ENCODE measurements around the gene EFNA2. TPM values are rescaled to one million over a fixed set of nuclear protein-coding genes. Genes with fewer than 3 reads are reported as not detected.
"Not testable (repeated sequence)": the region's sequence is repeated elsewhere in the genome, so short reads cannot be mapped to it uniquely, and the experiment has no call there.

EFNA2 gene
- total RNA-seq, 1 donor from 2014 or later = 17.6 TPM

DNA sequence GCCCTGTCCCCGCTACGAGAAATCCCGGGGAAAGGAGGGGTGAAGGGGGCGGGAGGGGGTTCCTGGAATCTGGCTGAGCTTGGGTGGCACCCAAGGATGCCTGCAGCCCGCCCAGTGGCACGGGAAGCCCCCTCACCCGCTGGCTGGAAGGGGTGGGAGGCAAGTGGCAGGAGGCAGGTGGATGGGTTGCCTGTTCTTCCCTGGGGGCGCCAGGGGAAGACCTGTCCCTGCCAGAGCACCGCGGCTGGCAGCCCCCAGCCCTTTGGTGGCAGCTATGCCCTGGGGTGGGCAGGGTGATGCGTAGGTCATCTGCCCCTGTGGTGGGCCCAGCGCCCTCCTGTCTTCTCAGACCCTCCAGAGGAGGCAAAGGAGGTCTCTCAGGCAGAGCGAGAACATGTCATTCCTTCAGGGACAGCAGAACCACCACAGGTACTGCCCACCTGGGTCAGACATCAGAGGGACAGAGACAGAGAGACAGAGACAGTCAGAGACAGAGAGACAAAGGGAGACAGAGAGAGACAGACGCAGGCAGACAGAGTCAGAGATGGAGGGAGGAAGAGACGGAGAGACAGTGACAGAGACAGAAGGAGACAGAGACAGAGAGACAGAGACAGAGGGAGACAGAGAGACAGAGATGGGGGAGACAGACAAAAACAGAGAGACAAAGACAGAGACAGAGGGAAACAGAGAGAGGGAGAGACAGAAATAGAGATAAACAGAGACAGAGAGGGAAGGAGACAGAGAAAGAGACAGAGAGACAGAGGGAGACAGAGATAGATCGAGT lies 36.7 kb downstream of the EFNA2 start:
- no peak for DNase-seq (ENCODE audit: extremely low spot score, unreplicated experiment)
- H3K4me1 Mint-ChIP-seq (ENCODE audit: unreplicated experiment) = peaks cover 11% of the 10 kb centered on the region
- H3K27me3 Mint-ChIP-seq = peaks cover 15% of the 10 kb centered on the region
- H3K4me3 Mint-ChIP-seq = no peak overlapping the region
- H3K36me3 Mint-ChIP-seq = no peaks in the 10 kb centered on the region
- TF ChIP-seq, protein P1, sequence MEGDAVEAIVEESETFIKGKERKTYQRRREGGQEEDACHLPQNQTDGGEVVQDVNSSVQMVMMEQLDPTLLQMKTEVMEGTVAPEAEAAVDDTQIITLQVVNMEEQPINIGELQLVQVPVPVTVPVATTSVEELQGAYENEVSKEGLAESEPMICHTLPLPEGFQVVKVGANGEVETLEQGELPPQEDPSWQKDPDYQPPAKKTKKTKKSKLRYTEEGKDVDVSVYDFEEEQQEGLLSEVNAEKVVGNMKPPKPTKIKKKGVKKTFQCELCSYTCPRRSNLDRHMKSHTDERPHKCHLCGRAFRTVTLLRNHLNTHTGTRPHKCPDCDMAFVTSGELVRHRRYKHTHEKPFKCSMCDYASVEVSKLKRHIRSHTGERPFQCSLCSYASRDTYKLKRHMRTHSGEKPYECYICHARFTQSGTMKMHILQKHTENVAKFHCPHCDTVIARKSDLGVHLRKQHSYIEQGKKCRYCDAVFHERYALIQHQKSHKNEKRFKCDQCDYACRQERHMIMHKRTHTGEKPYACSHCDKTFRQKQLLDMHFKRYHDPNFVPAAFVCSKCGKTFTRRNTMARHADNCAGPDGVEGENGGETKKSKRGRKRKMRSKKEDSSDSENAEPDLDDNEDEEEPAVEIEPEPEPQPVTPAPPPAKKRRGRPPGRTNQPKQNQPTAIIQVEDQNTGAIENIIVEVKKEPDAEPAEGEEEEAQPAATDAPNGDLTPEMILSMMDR (conservative IDR thresholded peaks at IDR 0.05) = no peak
- no peak overlapping the region for H3K27ac Mint-ChIP-seq
- H3K9me3 Mint-ChIP-seq = no peaks in the 10 kb centered on the region

DNA sequence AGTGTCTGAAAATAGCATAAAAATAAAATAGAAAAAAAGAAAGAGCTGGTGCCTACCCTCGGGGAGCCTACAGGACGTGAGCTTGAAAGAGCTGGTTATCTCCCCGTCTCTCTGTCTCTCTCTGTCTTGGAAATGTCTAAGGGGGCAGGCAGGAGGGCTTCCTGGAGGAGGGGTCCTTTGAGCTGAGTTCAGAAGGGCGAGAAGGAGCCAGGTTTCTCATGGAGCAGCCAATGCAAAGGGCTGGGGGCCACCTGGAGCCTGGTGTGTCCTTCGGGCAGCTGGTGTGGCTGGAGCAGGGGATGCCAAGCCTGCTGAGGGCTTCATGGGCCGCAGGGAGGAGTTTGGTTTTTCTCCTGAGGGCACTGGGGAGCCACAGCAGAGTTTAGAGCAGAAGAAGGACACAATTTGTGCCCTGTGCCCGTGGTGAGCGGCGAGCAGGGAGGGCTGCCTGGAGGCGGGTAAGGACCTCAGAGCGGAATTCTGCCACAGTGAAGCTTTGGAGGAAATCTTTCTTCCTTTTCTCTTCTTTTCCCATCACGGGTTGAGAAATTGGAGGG lies 38.7 kb downstream of the EFNA2 start:
- TF ChIP-seq, protein P1 (conservative IDR thresholded peaks at IDR 0.05) = no peak
- no peak overlapping the region for H3K27ac Mint-ChIP-seq
- H3K27me3 Mint-ChIP-seq = peaks cover 4% of the 10 kb centered on the region
- no peak overlapping the region for H3K4me3 Mint-ChIP-seq
- H3K36me3 Mint-ChIP-seq = no peaks in the 10 kb centered on the region
- no peak for DNase-seq (ENCODE audit: extremely low spot score, unreplicated experiment)
- no peaks in the 10 kb centered on the region for H3K9me3 Mint-ChIP-seq
- H3K4me1 Mint-ChIP-seq (ENCODE audit: unreplicated experiment) = peaks cover 3% of the 10 kb centered on the region

DNA sequence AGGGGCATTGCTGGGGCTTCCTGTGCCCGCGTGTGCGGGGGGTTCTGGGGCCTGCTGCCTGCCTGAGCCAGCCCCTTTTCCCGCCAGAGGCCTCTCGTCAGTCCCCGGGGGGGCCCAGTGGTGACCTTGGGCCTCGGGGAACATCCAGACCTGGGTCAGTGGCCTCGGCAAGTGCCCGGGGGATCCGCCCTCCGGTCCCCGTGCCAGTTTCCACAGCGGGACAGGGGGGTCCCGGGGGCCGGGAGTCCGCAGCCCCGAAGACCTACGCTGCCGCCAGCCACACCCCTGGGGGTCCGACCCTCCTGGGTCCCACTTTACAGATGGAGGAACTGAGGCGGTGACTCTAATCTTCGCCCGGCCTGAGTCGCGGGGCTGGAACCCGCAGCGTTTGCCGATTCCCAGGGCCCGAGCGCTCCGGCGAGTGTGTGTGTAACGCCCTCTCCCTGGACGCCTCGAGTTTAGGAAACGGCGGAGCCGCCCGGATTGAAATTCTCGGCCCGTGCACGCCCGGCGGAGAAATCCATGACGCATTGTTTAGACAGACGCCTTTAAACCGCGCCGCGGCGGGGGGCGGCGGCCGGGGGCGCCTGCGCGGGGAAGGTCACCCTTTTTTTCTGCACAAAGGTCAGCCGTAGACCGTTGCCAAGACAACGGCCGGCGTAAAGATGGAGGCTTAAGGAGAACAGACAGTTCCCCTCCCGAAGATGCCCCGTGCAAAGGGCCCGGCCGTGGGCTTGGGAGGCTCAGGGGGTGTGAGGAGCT lies 39.3 kb downstream of the EFNA2 start:
- peaks cover 4% of the 10 kb centered on the region for H3K27me3 Mint-ChIP-seq
- no peak overlapping the region for H3K4me3 Mint-ChIP-seq
- H3K36me3 Mint-ChIP-seq = no peaks in the 10 kb centered on the region
- no peak overlapping the region for H3K27ac Mint-ChIP-seq
- peaks cover 3% of the 10 kb centered on the region for H3K4me1 Mint-ChIP-seq (ENCODE audit: unreplicated experiment)
- TF ChIP-seq, protein P1 (conservative IDR thresholded peaks at IDR 0.05) = no peak
- no peaks in the 10 kb centered on the region for H3K9me3 Mint-ChIP-seq
- no peak for DNase-seq (ENCODE audit: extremely low spot score, unreplicated experiment)

DNA sequence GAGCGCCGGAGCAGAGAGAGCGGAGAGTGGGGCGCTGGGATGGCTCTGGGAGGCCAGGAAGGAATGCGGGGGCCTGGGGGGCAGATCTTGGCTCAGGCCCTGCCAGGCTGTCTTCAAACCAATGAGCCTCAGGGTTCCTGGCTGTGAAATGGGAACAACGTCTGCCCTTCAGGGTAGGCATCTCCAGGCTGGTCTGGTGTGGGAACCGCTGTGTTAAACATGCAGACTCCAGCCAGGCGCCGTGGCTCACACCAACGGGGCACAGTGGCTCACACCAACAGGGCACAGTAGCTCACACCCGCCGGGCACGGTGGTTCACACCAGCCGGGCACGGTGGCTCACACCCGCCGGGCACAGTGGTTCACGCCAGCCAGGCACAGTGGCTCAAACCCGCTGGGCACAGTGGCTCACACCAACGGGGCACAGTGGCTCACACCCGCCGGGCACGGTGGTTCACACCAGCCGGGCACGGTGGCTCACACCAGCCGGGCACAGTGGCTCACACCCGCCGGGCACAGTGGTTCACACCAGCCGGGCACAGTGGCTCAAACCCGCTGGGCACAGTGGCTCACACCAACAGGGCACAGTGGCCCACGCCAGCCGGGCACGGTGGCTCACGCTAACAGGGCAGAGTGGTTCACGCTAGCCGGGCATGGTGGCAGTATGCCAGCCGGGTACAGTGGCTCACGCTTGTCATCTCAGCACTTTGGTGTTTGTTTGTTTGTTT lies 40.1 kb downstream of the EFNA2 start:
- Mint-ChIP-seq H3K36me3 (no peaks in the 10 kb centered on the region), H3K9me3 (no peaks in the 10 kb centered on the region), H3K4me1 (ENCODE audit: unreplicated experiment) (peaks cover 3% of the 10 kb centered on the region), H3K27me3 (peaks cover 4% of the 10 kb centered on the region), H3K27ac (no peak overlapping the region), H3K4me3 (no peak overlapping the region)
- DNase-seq (ENCODE audit: extremely low spot score, unreplicated experiment) = no peak
- TF ChIP-seq, protein P1 (conservative IDR thresholded peaks at IDR 0.05) = no peak

DNA sequence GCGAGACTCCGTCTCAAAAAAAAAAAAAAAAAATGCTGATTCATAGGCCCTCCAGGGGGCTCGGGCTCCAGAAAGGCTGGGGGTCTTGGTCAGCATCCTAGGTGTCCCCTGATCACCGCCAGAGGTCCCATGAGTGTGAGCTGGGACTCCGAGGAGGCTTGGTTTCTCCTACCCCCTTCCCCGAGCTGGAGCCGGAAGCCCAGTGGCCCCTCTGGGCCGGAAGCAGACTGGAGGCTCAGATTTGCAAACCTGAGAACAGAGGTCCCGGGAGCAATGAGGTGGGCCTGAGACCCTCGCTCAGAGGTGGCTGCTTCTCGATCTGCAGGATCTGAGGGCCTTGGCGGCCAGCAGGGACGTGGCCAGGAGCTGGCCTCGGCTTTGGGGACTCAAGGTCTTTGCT lies 41.5 kb downstream of the EFNA2 start:
- no peak for DNase-seq (ENCODE audit: extremely low spot score, unreplicated experiment)
- no peaks in the 10 kb centered on the region for H3K36me3 Mint-ChIP-seq
- no peaks in the 10 kb centered on the region for H3K9me3 Mint-ChIP-seq
- TF ChIP-seq, protein P1 (conservative IDR thresholded peaks at IDR 0.05) = no peak
- no peaks in the 10 kb centered on the region for H3K4me1 Mint-ChIP-seq (ENCODE audit: unreplicated experiment)
- H3K27me3 Mint-ChIP-seq = peaks cover 4% of the 10 kb centered on the region
- H3K4me3 Mint-ChIP-seq = no peak overlapping the region
- no peak overlapping the region for H3K27ac Mint-ChIP-seq

DNA sequence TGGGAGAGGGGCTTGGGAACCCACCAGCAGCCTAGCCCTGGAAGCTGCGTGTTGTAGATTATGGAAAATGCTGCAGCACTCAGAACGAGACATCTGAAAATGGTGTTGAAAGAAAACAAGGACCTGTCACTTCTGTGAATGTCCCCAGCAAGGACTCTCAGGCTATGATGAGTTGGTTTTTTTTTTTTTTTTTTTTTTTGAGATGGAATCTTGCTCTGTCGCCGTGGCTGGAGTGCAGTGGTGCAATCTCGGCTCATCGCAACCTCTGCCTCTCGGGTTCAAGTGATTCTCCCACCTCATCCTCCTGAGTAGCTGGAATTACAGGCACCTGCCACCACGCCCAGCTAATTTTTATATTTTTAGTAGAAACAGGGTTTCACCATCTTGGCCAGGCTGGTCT lies 46.5 kb downstream of the EFNA2 start:
- H3K9me3 Mint-ChIP-seq; H3K27me3 Mint-ChIP-seq; H3K36me3 Mint-ChIP-seq; H3K27ac Mint-ChIP-seq; DNase-seq (ENCODE audit: extremely low spot score, unreplicated experiment); H3K4me3 Mint-ChIP-seq; H3K4me1 Mint-ChIP-seq (ENCODE audit: unreplicated experiment): not testable (repeated sequence)
